GM23338 (cell line): Measurements from ENCODE around the gene LEFTY2.

Experiments used
- EZH2 ChIP-seq: fragments of 200-600 bp; sonication (generic); IDR thresholded peaks from one replicate; pipeline ENCODE4 v1.8.0; 2017; ENCODE audit warnings: antibody characterized with exemption, mild to moderate bottlenecking, low read depth; ENCODE audit not compliant: unreplicated experiment
- TF ChIP-seq, protein P1 (sequence below), 2 experiments: fragments of 200-600 bp in 1 of 2; sonication (generic) in 1 of 2; conservative IDR thresholded peaks; 2 replicates each; pipeline versions ENCODE4 v1.5.1 to v1.6.1; 2016 to 2017; ENCODE audit warnings: antibody characterized with exemption in 2 of 2, low read depth in 2 of 2, mild to moderate bottlenecking in 2 of 2, moderate library complexity in 1 of 2

DNA sequence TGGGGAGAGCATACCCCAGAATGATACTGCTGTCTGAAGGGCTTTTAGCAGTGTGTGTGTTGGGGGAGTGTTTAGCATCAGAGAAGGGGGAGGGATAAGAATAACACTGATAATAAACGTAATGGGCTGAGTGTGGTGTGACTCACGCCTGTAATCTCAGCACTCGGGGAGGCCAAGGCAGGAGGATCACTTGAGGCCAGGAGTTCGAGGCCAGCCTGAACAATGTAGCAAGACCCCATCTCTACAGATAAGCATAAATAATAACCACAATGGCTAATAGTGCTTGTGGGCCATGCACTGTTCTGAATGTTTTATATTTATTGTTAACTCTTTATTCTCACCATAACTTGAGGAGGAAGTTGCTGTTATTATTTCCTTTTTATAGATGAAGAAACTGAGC, 2.6 kb upstream of the LEFTY2 start:
- TF ChIP-seq, protein P1, sequence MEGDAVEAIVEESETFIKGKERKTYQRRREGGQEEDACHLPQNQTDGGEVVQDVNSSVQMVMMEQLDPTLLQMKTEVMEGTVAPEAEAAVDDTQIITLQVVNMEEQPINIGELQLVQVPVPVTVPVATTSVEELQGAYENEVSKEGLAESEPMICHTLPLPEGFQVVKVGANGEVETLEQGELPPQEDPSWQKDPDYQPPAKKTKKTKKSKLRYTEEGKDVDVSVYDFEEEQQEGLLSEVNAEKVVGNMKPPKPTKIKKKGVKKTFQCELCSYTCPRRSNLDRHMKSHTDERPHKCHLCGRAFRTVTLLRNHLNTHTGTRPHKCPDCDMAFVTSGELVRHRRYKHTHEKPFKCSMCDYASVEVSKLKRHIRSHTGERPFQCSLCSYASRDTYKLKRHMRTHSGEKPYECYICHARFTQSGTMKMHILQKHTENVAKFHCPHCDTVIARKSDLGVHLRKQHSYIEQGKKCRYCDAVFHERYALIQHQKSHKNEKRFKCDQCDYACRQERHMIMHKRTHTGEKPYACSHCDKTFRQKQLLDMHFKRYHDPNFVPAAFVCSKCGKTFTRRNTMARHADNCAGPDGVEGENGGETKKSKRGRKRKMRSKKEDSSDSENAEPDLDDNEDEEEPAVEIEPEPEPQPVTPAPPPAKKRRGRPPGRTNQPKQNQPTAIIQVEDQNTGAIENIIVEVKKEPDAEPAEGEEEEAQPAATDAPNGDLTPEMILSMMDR (conservative IDR thresholded peaks at IDR 0.05; ENCODE audit: low read depth in 2 of 2), result no peak
- no peak for TF ChIP-seq EZH2
